ENCODE results near the gene RPLP2.

RPLP2 gene

GRCh38 chr11:828506-829175 lies 18.9 kb downstream of the RPLP2 start:
- H3K4me3 ChIP-seq (ENCODE audit: low read depth, low read length) = no peak overlapping the region
- DNase-seq (ENCODE audit: low read depth) = no peak
- TF ChIP-seq POLR2A (IDR thresholded peaks at IDR 0.05; ENCODE audit: extremely low read depth, insufficient read length) = no peak
- no peak for TF ChIP-seq MYC (IDR thresholded peaks at IDR 0.05; ENCODE audit: low read depth, low read length)
- TF ChIP-seq MAX (IDR thresholded peaks at IDR 0.05; ENCODE audit: low read depth, low read length) = no peak
- no peak for TF ChIP-seq CTCF (IDR thresholded peaks at IDR 0.05; ENCODE audit: low read depth, low read length)

GRCh38 chr11:829176-829846 lies 19.5 kb downstream of the RPLP2 start:
- DNase-seq (ENCODE audit: low read depth) = no peak
- TF ChIP-seq CTCF (IDR thresholded peaks at IDR 0.05; ENCODE audit: low read depth, low read length) (no peak), POLR2A (IDR thresholded peaks at IDR 0.05; ENCODE audit: extremely low read depth, insufficient read length) (no peak), MYC (IDR thresholded peaks at IDR 0.05; ENCODE audit: low read depth, low read length) (no peak)
- H3K4me3 ChIP-seq (ENCODE audit: low read depth, low read length) = no peak overlapping the region

- DNase-seq (ENCODE audit: low read depth) = no peak
- H3K4me3 ChIP-seq (ENCODE audit: low read depth, low read length) = no peak overlapping the region
- TF ChIP-seq MYC (IDR thresholded peaks at IDR 0.05; ENCODE audit: low read depth, low read length) = no peak
- no peak for TF ChIP-seq POLR2A (IDR thresholded peaks at IDR 0.05; ENCODE audit: extremely low read depth, insufficient read length)
- no peak for TF ChIP-seq MAX (IDR thresholded peaks at IDR 0.05; ENCODE audit: low read depth, low read length)
- TF ChIP-seq CTCF (IDR thresholded peaks at IDR 0.05; ENCODE audit: low read depth, low read length) = no peak
Observed at GRCh38 chr11:829847-830294, 20.1 kb downstream of the RPLP2 start.

- no peak overlapping the region for H3K4me3 ChIP-seq (ENCODE audit: low read depth, low read length)
- no peak for DNase-seq (ENCODE audit: low read depth)
- TF ChIP-seq MAX (IDR thresholded peaks at IDR 0.05; ENCODE audit: low read depth, low read length) (no peak), CTCF (IDR thresholded peaks at IDR 0.05; ENCODE audit: low read depth, low read length) (no peak), POLR2A (IDR thresholded peaks at IDR 0.05; ENCODE audit: extremely low read depth, insufficient read length) (no peak), MYC (IDR thresholded peaks at IDR 0.05; ENCODE audit: low read depth, low read length) (no peak)
Observed at GRCh38 chr11:830295-831117, 20.7 kb downstream of the RPLP2 start.

- H3K4me3 ChIP-seq (ENCODE audit: low read depth, low read length) = no peak overlapping the region
- DNase-seq (ENCODE audit: low read depth) = no peak
- no peak for TF ChIP-seq MYC (IDR thresholded peaks at IDR 0.05; ENCODE audit: low read depth, low read length)
- no peak for TF ChIP-seq POLR2A (IDR thresholded peaks at IDR 0.05; ENCODE audit: extremely low read depth, insufficient read length)
- TF ChIP-seq MAX (IDR thresholded peaks at IDR 0.05; ENCODE audit: low read depth, low read length) = no peak
- TF ChIP-seq CTCF (IDR thresholded peaks at IDR 0.05; ENCODE audit: low read depth, low read length) = no peak
Observed at GRCh38 chr11:831118-831864, 21.5 kb downstream of the RPLP2 start.

All from NB4 (cell line).